H1 (cell line): Measurements from ENCODE around the gene SMYD3. TPM values are rescaled to one million over a fixed set of nuclear protein-coding genes. Genes with fewer than 3 reads are reported as not detected.

Source experiments
- CTCF ChIA-PET: fragments of 300-600 bp; sonication (Branson Sonifier 250); formaldehyde crosslinking; loops from one replicate; lab custom pipeline; 2021; ENCODE audit not compliant: partially characterized antibody; lab: Charles Lee
- POLR2A ChIA-PET: fragments of 300-600 bp; sonication (Branson Sonifier 250); formaldehyde crosslinking; loops from one replicate; lab custom pipeline; 2021; ENCODE audit warnings: inconsistent platforms; ENCODE audit not compliant: partially characterized antibody; lab: Charles Lee
- DNase-seq, 2 experiments: peaks; one replicate each; pipeline versions ENCODE4 v3.0.0 to v3.0.0-alpha.2; 2010 to 2022; ENCODE audit warnings: low spot score in 2 of 2, low read depth in 1 of 2, mixed read lengths in 1 of 2
- FAIRE-seq: peaks from 2 replicates; lab custom pipeline; 2011; peaks lifted over from hg19 to GRCh38; lab: Jason Lieb, UNC
- H2AFZ ChIP-seq: 2 replicates; pipeline ENCODE4 v1.8.1; 2012; ENCODE audit warnings: low read length, inconsistent platforms
- H2AK5ac ChIP-seq: 2 replicates; pipeline ENCODE4 v1.6.1; 2013; ENCODE audit warnings: low read depth, low read length
- H2BK120ac ChIP-seq: replicated peaks from 2 replicates; pipeline ENCODE3; 2013; ENCODE audit warnings: low read depth, low read length, inconsistent platforms
- H2BK12ac ChIP-seq: 2 replicates; pipeline ENCODE4 v1.6.1; 2013; ENCODE audit warnings: low read depth, low read length
- H2BK15ac ChIP-seq: 2 replicates; pipeline ENCODE4 v1.6.1; 2013; ENCODE audit warnings: low read length
- H2BK20ac ChIP-seq: 2 replicates; pipeline ENCODE4 v1.6.1; 2013; ENCODE audit warnings: low read length
- H2BK5ac ChIP-seq: 2 replicates; pipeline ENCODE4 v1.6.1; 2013; ENCODE audit warnings: low read depth, low read length
- H3K14ac ChIP-seq: 2 replicates; pipeline ENCODE4 v1.6.1; 2013; ENCODE audit warnings: inconsistent platforms; ENCODE audit not compliant: insufficient read length
- H3K18ac ChIP-seq: 2 replicates; pipeline ENCODE4 v1.6.1; 2013; ENCODE audit warnings: low read length; ENCODE audit errors: extremely low read depth
- H3K23ac ChIP-seq: 2 replicates; pipeline ENCODE4 v1.6.1; 2013; ENCODE audit warnings: inconsistent platforms; ENCODE audit not compliant: insufficient read length
- H3K23me2 ChIP-seq: 2 replicates; pipeline ENCODE4 v1.6.1; 2013; ENCODE audit warnings: low read depth, low read length
- H3K27ac ChIP-seq: 2 replicates; pipeline ENCODE4 v1.6.1; 2011; ENCODE audit warnings: low read depth, low read length, inconsistent platforms
- H3K27me3 ChIP-seq, 4 experiments: replicated peaks in 1 of 4; 1 replicate in 1 of 4; 2 replicates in 3 of 4; pipeline versions ENCODE4 v1.6.1 to v1.8.1; 2011 to 2013; ENCODE audit warnings: low read length in 3 of 4, mild to moderate bottlenecking in 3 of 4, inconsistent platforms in 2 of 4, mixed read lengths in 2 of 4, moderate library complexity in 1 of 4; ENCODE audit not compliant: control insufficient read depth in 3 of 4, insufficient read depth in 3 of 4; ENCODE audit errors: extremely low read depth in 1 of 4
- H3K36me3 ChIP-seq, 4 experiments: 2 replicates each; pipeline versions ENCODE4 v1.6.1 to v1.8.1; 2011 to 2013; ENCODE audit warnings: mild to moderate bottlenecking in 4 of 4, low read length in 3 of 4, moderate library complexity in 2 of 4, control low read depth in 1 of 4, inconsistent platforms in 1 of 4; ENCODE audit not compliant: insufficient read depth in 4 of 4, control insufficient read depth in 2 of 4
- H3K4ac ChIP-seq: replicated peaks from 2 replicates; pipeline ENCODE3; 2013; ENCODE audit warnings: low read length, low read depth, mixed read lengths, inconsistent platforms; ENCODE audit not compliant: insufficient read length
- H3K4me1 ChIP-seq, 4 experiments: replicated peaks in 1 of 4; 1 replicate in 1 of 4; 2 replicates in 3 of 4; pipeline versions ENCODE4 v1.6.1 to v1.8.1; 2011 to 2013; ENCODE audit warnings: low read length in 3 of 4, inconsistent platforms in 2 of 4, mixed read lengths in 1 of 4; ENCODE audit not compliant: insufficient read depth in 4 of 4, control insufficient read depth in 3 of 4
- H3K4me2 ChIP-seq, 2 experiments: 2 replicates each; pipeline versions ENCODE4 v1.6.1 to v1.8.1; 2011 to 2013; ENCODE audit warnings: low read depth in 2 of 2, low read length in 2 of 2, control low read depth in 1 of 2, inconsistent platforms in 1 of 2, mild to moderate bottlenecking in 1 of 2; ENCODE audit not compliant: insufficient read depth in 1 of 2
- H3K4me3 ChIP-seq, 4 experiments: fragments of 200-600, 300-600 bp in 1 of 4; sonication (generic), shearing (Covaris generic), sonication (Bioruptor Twin) in 1 of 4; 2 replicates each; pipeline versions ENCODE4 v1.5.1 to v1.8.1; 2011 to 2016; ENCODE audit warnings: low read length in 4 of 4, low read depth in 3 of 4, control low read depth in 2 of 4, inconsistent platforms in 2 of 4, mild to moderate bottlenecking in 2 of 4, mixed read lengths in 1 of 4, moderate library complexity in 1 of 4; ENCODE audit not compliant: insufficient read depth in 2 of 4; ENCODE audit errors: extremely low read depth in 1 of 4
- H3K56ac ChIP-seq: replicated peaks from 2 replicates; pipeline ENCODE3; 2013; ENCODE audit warnings: low read depth, mild to moderate bottlenecking, mixed read lengths, low read length, inconsistent platforms; ENCODE audit not compliant: insufficient read length
- H3K79me1 ChIP-seq: 2 replicates; pipeline ENCODE4 v1.6.1; 2013; ENCODE audit warnings: low read depth, low read length, control low read depth
- H3K79me2 ChIP-seq, 2 experiments: 2 replicates each; pipeline versions ENCODE4 v1.6.1 to v1.8.1; 2012 to 2013; ENCODE audit warnings: low read length in 2 of 2, mild to moderate bottlenecking in 2 of 2, inconsistent platforms in 1 of 2; ENCODE audit not compliant: insufficient read depth in 2 of 2, control insufficient read depth in 1 of 2
- H3K9ac ChIP-seq, 4 experiments: replicated peaks in 1 of 4; 1 replicate in 1 of 4; 2 replicates in 3 of 4; pipeline versions ENCODE4 v1.6.1 to v1.8.1; 2011 to 2013; ENCODE audit warnings: low read depth in 3 of 4, low read length in 3 of 4, control low read depth in 2 of 4, mild to moderate bottlenecking in 2 of 4, moderate library complexity in 2 of 4, inconsistent platforms in 1 of 4; ENCODE audit errors: extremely low read depth in 1 of 4
- H3K9me3 ChIP-seq, 2 experiments: 2 replicates each; pipeline versions ENCODE4 v1.6.1 to v1.8.1; 2012 to 2013; ENCODE audit warnings: mild to moderate bottlenecking in 2 of 2, moderate library complexity in 2 of 2, control low read depth in 1 of 2, inconsistent platforms in 1 of 2, low read depth in 1 of 2, low read length in 1 of 2, mixed read lengths in 1 of 2; ENCODE audit not compliant: insufficient read depth in 2 of 2
- H4K20me1 ChIP-seq, 2 experiments: replicated peaks in 1 of 2; 2 replicates each; pipeline versions ENCODE3 to v1.8.1; 2011 to 2013; ENCODE audit warnings: inconsistent platforms in 2 of 2, low read length in 2 of 2, mild to moderate bottlenecking in 1 of 2; ENCODE audit not compliant: insufficient read depth in 2 of 2, control insufficient read depth in 1 of 2
- H4K5ac ChIP-seq: 2 replicates; pipeline ENCODE4 v1.6.1; 2013; ENCODE audit warnings: low read length, low read depth, mixed read lengths, inconsistent platforms; ENCODE audit not compliant: insufficient read length
- H4K8ac ChIP-seq: 2 replicates; pipeline ENCODE4 v1.8.0; 2013; ENCODE audit warnings: mild to moderate bottlenecking, moderate library complexity, low read length, inconsistent platforms; ENCODE audit not compliant: insufficient read depth; ENCODE audit errors: extremely low read depth
- H4K91ac ChIP-seq: replicated peaks from 2 replicates; pipeline ENCODE3; 2013; ENCODE audit warnings: low read length, mixed read lengths, inconsistent platforms; ENCODE audit not compliant: insufficient read length
- WGBS, 2 experiments: shearing (Covaris generic) in 1 of 2; methylation state at CpG; one replicate each; pipeline versions ENCODE4 v1.1.6 to v1.1.7; 2013 to 2015; ENCODE audit warnings: low lambda C conversion rate in 2 of 2, mixed read lengths in 2 of 2, inconsistent platforms in 1 of 2, low coverage in 1 of 2, missing lambda C conversion rate in 1 of 2; ENCODE audit not compliant: insufficient replicate concordance in 2 of 2, insufficient coverage in 1 of 2, insufficient read length in 1 of 2; ENCODE audit errors: extremely low coverage in 1 of 2, missing lambda C conversion rate in 1 of 2; 5-methylcytosine and 5-hydroxymethylcytosine counted together
- polyA plus RNA-seq, 7 experiments: library from polyadenylated mRNA; depleted of rRNA in 3 of 7; stranded (reverse) in 5 of 7; unstranded in 2 of 7; fragments of >200 nt in 5 of 7; fragments of 200-250 nt in 2 of 7; gene quantifications; 1 replicate in 5 of 7; 2 replicates in 1 of 7; 4 replicates in 1 of 7; pipeline versions ENCODE4 v1.2.1 to v1.2.3, GENCODE V29; 2011 to 2013; ENCODE audit warnings: missing spikeins in 2 of 7, mixed read lengths in 2 of 7
- total RNA-seq: library from RNA; stranded (reverse); fragmentation: NEBNext Ultra II Directional; extraction: Animal tissue kit (Norgen Biotek cat#: 25700); gene quantifications from 2 replicates; pipeline ENCODE4 v1.2.1, GENCODE V29; 2021
- TF ChIP-seq, protein P1 (sequence below): IDR thresholded peaks from 2 replicates; pipeline ENCODE4 v1.6.1; 2011; ENCODE audit warnings: low read length, improper control_type of control experiment

SMYD3 gene
- total and polyA plus RNA-seq, 2 of the 8 experiments (the other 6 are each of a cell fraction or from before 2014, with no cell fraction given): 17.3 to 25.4 TPM

GRCh38 chr1:245901565-245901964 lies 605.5 kb downstream of the SMYD3 start:
- DNase-seq (no peak), FAIRE-seq (no peak)
- no peak overlapping the region for H2BK5ac ChIP-seq
- no peak overlapping the region for H2BK15ac ChIP-seq
- H4K8ac ChIP-seq: no peak overlapping the region
- no peak overlapping the region for H3K9ac ChIP-seq
- no peak overlapping the region for H4K91ac ChIP-seq
- H2AK5ac ChIP-seq: no peak overlapping the region
- H3K4me2 ChIP-seq: no peak overlapping the region
- H3K4me1 ChIP-seq: no peaks in the 10 kb centered on the region
- no peak overlapping the region for H2BK120ac ChIP-seq
- no peak overlapping the region for H3K56ac ChIP-seq
- no peaks in the 10 kb centered on the region for H3K79me2 ChIP-seq
- H4K5ac ChIP-seq: no peak overlapping the region
- no peak overlapping the region for H3K18ac ChIP-seq
- no peaks in the 10 kb centered on the region for H4K20me1 ChIP-seq
- peaks cover 7 to 15% of the 10 kb centered on the region in 2 experiments; a peak in 3 of 4 replicates for H3K9me3 ChIP-seq
- ChIA-PET POLR2A (no interaction called here), CTCF (interaction anchor here (7.5 kb wide), 1 partner anchor 13 kb away, joined by 41 read pairs; no protein-coding TSS in a partner anchor)
- H2BK12ac ChIP-seq: no peak overlapping the region
- TF ChIP-seq, protein P1, sequence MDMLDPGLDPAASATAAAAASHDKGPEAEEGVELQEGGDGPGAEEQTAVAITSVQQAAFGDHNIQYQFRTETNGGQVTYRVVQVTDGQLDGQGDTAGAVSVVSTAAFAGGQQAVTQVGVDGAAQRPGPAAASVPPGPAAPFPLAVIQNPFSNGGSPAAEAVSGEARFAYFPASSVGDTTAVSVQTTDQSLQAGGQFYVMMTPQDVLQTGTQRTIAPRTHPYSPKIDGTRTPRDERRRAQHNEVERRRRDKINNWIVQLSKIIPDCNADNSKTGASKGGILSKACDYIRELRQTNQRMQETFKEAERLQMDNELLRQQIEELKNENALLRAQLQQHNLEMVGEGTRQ: no peak
- no peak overlapping the region for H2AFZ ChIP-seq
- no peak overlapping the region for H2BK20ac ChIP-seq
- H3K14ac ChIP-seq: no peak overlapping the region
- H3K23ac ChIP-seq: no peak overlapping the region
- H3K23me2 ChIP-seq: no peaks in the 10 kb centered on the region
- H3K27me3 ChIP-seq: no peaks in the 10 kb centered on the region
- H3K4me3 ChIP-seq: no peak overlapping the region
- H3K27ac ChIP-seq: no peak overlapping the region
- H3K36me3 ChIP-seq: peaks cover 0 to 6% (median 0%) of the 10 kb centered on the region in 4 experiments; a peak in 1 of 8 replicates
- H3K4ac ChIP-seq: no peak overlapping the region
- WGBS, 2 experiments: 88% methylated on average over 1 of the region's 1 CpG; no CpG with 5 or more reads in 1 of the 2 experiments
- H3K79me1 ChIP-seq: no peaks in the 10 kb centered on the region
